ENCODE measurements around the gene RAB40C. TPM values are rescaled to one million over a fixed set of nuclear protein-coding genes. Genes with fewer than 3 reads are reported as not detected.

The RAB40C gene
- total RNA-seq, 3 donors from 2014 or later: 17.6 to 29.1 (median 20.6) TPM

DNA sequence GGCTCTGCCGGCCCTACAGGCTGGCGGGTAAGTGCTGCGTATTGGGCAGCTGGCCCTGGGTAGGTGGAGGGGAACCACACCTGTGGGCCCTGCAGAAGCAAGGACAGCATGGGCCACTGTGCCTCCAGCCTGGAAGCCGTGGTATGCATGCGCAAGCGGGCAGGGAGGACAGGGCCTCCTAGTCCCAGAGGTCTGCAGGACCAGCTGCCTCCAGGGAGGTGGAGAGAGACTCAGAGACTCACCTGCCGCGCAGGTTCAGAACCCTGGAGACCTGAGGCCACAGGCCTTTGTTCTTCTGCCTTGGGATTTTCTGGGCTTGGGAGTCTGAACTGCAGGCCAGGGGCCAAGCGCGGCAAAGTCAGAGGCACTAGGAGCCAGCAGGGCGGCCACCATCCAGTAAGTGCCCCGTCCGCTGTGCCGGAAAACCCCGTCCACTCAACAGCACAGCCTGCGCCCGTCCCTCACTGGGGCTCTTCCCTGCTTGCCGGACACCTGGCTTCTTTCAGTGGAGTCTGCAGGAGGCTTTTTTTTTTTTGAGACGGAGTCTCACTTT is 8.8 kb upstream of the RAB40C start:
- H3K36me3 ChIP-seq: no peaks in the 10 kb centered on the region
- TF ChIP-seq CTCF (IDR thresholded peaks at IDR 0.05): no peak
- no peak for TF ChIP-seq POLR2AphosphoS5 (IDR thresholded peaks at IDR 0.05)
- H3K4me3 ChIP-seq: no peak overlapping the region
- H3K9me3 ChIP-seq: no peaks in the 10 kb centered on the region
- no peaks in the 10 kb centered on the region for H3K4me1 ChIP-seq
- no peak for DNase-seq (ENCODE audit: low spot score in 2 of 2)
- intact Hi-C loops (cut with DNase I; ENCODE audit: low total_unique reads): no loop called here
- no peaks in the 10 kb centered on the region for H3K27me3 ChIP-seq
- no peak overlapping the region for H3K27ac ChIP-seq

DNA sequence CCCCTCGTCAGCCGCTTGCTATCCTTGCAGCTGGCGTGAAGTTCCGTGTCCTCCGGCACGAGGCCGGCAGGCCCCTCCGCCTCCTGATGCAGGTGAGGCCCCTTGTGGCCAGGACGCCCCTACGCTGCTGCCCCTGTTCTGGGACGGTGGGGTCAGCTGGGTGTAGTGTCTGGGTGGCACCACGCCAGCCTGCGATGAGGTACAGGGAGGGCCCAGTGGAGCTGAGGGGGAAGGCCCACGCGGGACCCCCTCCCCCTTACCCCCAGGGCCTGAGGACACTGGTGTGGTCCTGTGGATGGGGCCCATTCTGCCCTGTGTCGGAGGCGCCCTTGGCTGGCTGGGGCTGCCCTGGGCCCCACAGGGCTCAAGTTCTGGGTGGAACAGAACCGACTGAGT is 7.7 kb upstream of the RAB40C start:
- Histone ChIP-seq H3K4me3 (no peak overlapping the region), H3K9me3 (no peaks in the 10 kb centered on the region), H3K36me3 (no peaks in the 10 kb centered on the region), H3K27me3 (no peaks in the 10 kb centered on the region), H3K27ac (no peak overlapping the region), H3K4me1 (peaks cover 0 to under 1% of the 10 kb centered on the region in 2 donors)
- no peak for DNase-seq (ENCODE audit: low spot score in 2 of 2)
- intact Hi-C loops (cut with DNase I; ENCODE audit: low total_unique reads): no loop called here
- TF ChIP-seq CTCF (IDR thresholded peaks at IDR 0.05): no peak
- no peak for TF ChIP-seq POLR2A (IDR thresholded peaks at IDR 0.05)
- TF ChIP-seq POLR2AphosphoS5 (IDR thresholded peaks at IDR 0.05): no peak

GRCh38 chr16:582614-583331 is 7.1 kb upstream of the RAB40C start:
- Histone ChIP-seq H3K4me1 (peaks cover 0 to 6% of the 10 kb centered on the region in 2 donors), H3K27me3 (no peaks in the 10 kb centered on the region), H3K4me3 (no peak overlapping the region), H3K9me3 (no peaks in the 10 kb centered on the region), H3K36me3 (no peaks in the 10 kb centered on the region), H3K27ac (no peak overlapping the region)
- no peak for TF ChIP-seq POLR2AphosphoS5 (IDR thresholded peaks at IDR 0.05)
- intact Hi-C loops (cut with DNase I; ENCODE audit: low total_unique reads): no loop called here
- DNase-seq (ENCODE audit: low spot score in 2 of 2): no peak

- H3K27ac ChIP-seq: no peak overlapping the region
- H3K4me1 ChIP-seq: peaks cover 2 to 13% of the 10 kb centered on the region in 2 donors
- H3K27me3 ChIP-seq: no peaks in the 10 kb centered on the region
- no peaks in the 10 kb centered on the region for H3K36me3 ChIP-seq
- intact Hi-C loops (cut with DNase I; ENCODE audit: low total_unique reads): no loop called here
- no peak overlapping the region for H3K4me3 ChIP-seq
- DNase-seq (ENCODE audit: low spot score in 2 of 2): no peak
- no peak for TF ChIP-seq POLR2A (IDR thresholded peaks at IDR 0.05)
- TF ChIP-seq POLR2AphosphoS5 (IDR thresholded peaks at IDR 0.05): no peak
- TF ChIP-seq CTCF (IDR thresholded peaks at IDR 0.05): no peak
- H3K9me3 ChIP-seq: no peaks in the 10 kb centered on the region
These were observed 6.4 kb upstream of the RAB40C start for GRCh38 chr16:583470-583814.

DNA sequence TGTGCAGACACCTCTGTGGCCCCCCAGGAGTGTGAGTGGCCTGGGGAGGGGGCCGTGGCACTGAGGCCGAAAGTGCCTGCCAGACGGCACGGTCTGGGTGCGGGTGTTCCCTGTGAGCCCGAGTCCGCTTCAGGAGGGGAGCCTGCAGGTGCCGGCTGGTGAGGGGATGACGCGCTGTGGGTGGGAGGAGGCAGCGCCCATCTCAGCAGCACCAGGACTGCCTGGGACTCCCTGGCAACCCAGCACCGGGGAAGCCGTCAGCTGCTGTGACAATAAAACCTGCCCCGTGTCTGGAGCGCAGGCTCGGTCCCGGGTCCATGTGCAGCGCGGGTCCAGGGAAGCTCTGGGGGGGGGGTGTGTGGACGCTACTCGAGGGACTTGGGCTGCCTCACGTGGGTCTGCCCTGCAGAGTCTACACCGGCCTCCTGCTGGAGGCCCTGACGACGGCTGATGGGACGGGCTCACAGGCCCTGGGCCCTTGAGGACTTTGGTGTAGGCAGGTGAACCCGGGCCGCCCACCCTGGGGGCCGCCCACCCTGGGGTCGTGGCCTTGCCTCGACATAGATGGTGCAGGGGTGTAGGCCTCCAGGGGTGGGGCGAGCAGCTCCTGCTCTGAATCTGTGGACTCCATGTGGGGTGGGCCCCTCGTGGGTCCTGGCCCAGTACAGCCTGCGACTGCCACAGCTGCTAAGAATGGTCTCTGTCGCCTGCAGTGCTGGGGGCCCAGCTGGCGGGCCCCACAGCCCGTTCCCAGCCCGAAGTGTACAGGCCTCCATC is 5.9 kb upstream of the RAB40C start:
- no peak for TF ChIP-seq POLR2A (IDR thresholded peaks at IDR 0.05)
- TF ChIP-seq CTCF (IDR thresholded peaks at IDR 0.05): no peak
- no peak for TF ChIP-seq POLR2AphosphoS5 (IDR thresholded peaks at IDR 0.05)
- no peaks in the 10 kb centered on the region for H3K27me3 ChIP-seq
- H3K9me3 ChIP-seq: no peaks in the 10 kb centered on the region
- peaks cover 2 to 13% of the 10 kb centered on the region in 2 donors for H3K4me1 ChIP-seq
- H3K36me3 ChIP-seq: no peaks in the 10 kb centered on the region
- intact Hi-C loops (cut with DNase I; ENCODE audit: low total_unique reads): no loop called here
- H3K4me3 ChIP-seq: no peak overlapping the region
- H3K27ac ChIP-seq: no peak overlapping the region
- DNase-seq (ENCODE audit: low spot score in 2 of 2): no peak
